Occipital lobe (tissue), 2 donors: Measurements from ENCODE around the gene CACNA1D. TPM values are rescaled to one million over a fixed set of nuclear protein-coding genes. Genes with fewer than 3 reads are reported as not detected.
A peak's percentile ranks its signal among the peaks of the same experiment; 100 is the strongest.
"Not testable (repeated sequence)": the region's sequence is repeated elsewhere in the genome, so short reads cannot be mapped to it uniquely, and the experiment has no call there.

Experiments used
- DNase-seq: peaks from one replicate; lab custom pipeline; 2025; lab: John Stamatoyannopoulos, UW
- total RNA-seq: library from RNA; depleted of rRNA; stranded (reverse); fragments of >200 nt; gene quantifications from one replicate; pipeline ENCODE4 v1.2.3, GENCODE V29; 2014

CACNA1D gene
- total RNA-seq, 1 donor from 2014 or later = 14.0 TPM

GRCh38 chr3:53650928-53651661 lies 156.7 kb downstream of the CACNA1D start:
- DNase-seq = no peak

GRCh38 chr3:53651927-53652326 lies 157.5 kb downstream of the CACNA1D start:
- DNase-seq = no peak

- no peak for DNase-seq
Measured at GRCh38 chr3:53657651-53658050, 163.2 kb downstream of the CACNA1D start.

GRCh38 chr3:53658613-53659193 lies 164.3 kb downstream of the CACNA1D start:
- DNase-seq = no peak

GRCh38 chr3:53659996-53660395 lies 165.6 kb downstream of the CACNA1D start:
- no peak for DNase-seq

- DNase-seq = no peak
Measured at GRCh38 chr3:53661480-53661879, 167.1 kb downstream of the CACNA1D start.

- not testable (repeated sequence) for DNase-seq
Measured at GRCh38 chr3:53664812-53665211, 170.4 kb downstream of the CACNA1D start.

GRCh38 chr3:53665608-53666425 lies 171.4 kb downstream of the CACNA1D start:
- no peak for DNase-seq

GRCh38 chr3:53668872-53669271 lies 174.5 kb downstream of the CACNA1D start:
- DNase-seq = no peak

GRCh38 chr3:53670721-53671120 lies 176.3 kb downstream of the CACNA1D start:
- DNase-seq = no peak

GRCh38 chr3:53671192-53671960 lies 177.0 kb downstream of the CACNA1D start:
- no peak for DNase-seq

- no peak for DNase-seq
Measured at GRCh38 chr3:53671961-53672299, 177.5 kb downstream of the CACNA1D start.

GRCh38 chr3:53672981-53673380 lies 178.6 kb downstream of the CACNA1D start:
- no peak for DNase-seq

GRCh38 chr3:53673722-53674350 lies 179.4 kb downstream of the CACNA1D start:
- DNase-seq = no peak

GRCh38 chr3:53674582-53674981 lies 180.2 kb downstream of the CACNA1D start:
- DNase-seq = no peak

GRCh38 chr3:53675022-53675697 lies 180.7 kb downstream of the CACNA1D start:
- DNase-seq = no peak

GRCh38 chr3:53675942-53676341 lies 181.5 kb downstream of the CACNA1D start:
- no peak for DNase-seq

- DNase-seq = no peak
Measured at GRCh38 chr3:53677413-53677812, 183.0 kb downstream of the CACNA1D start.

GRCh38 chr3:53680028-53680427 lies 185.6 kb downstream of the CACNA1D start:
- DNase-seq = peak; percentile 20

- DNase-seq = no peak
Measured at GRCh38 chr3:53682807-53683206, 188.4 kb downstream of the CACNA1D start.

- no peak for DNase-seq
Measured at GRCh38 chr3:53688066-53688465, 193.7 kb downstream of the CACNA1D start.
